ENCODE data around the gene FYB2. TPM values are rescaled to one million over a fixed set of nuclear protein-coding genes. Genes with fewer than 3 reads are reported as not detected.

FYB2 gene
- total RNA-seq, 4 donors from 2014 or later, result 0.26 to 8.6 (median 4.7) TPM

DNA sequence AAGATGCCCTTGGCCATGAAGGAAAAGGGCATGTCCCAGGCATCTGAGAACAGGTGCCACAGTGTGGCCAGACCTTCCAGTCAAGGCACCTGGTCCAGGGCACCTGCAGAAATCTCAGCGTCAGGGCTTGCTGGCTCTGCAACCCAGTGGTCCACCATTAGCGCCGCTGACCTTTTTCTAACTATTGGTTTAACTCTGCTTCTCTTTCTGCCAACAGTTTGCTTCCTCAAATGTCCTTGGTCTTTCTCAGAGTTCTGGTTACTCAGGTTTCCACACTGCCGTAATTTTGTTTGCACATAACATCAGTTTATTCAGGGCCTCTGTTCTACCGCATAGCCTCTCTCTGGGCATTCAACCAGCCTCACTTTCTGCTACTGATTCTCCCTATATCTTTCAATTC is 16.5 kb upstream of the FYB2 start:
- no peaks in the 10 kb centered on the region for H3K9me3 ChIP-seq
- no peak for DNase-seq
- H3K27me3 ChIP-seq, result no peaks in the 10 kb centered on the region
- no peak overlapping the region for H3K27ac ChIP-seq
- no peaks in the 10 kb centered on the region for H3K36me3 ChIP-seq
- intact Hi-C loops (cut with DNase I; ENCODE audit: low total_unique reads), result no loop called here
- no peaks in the 10 kb centered on the region for H3K4me1 ChIP-seq
- TF ChIP-seq, protein P1, sequence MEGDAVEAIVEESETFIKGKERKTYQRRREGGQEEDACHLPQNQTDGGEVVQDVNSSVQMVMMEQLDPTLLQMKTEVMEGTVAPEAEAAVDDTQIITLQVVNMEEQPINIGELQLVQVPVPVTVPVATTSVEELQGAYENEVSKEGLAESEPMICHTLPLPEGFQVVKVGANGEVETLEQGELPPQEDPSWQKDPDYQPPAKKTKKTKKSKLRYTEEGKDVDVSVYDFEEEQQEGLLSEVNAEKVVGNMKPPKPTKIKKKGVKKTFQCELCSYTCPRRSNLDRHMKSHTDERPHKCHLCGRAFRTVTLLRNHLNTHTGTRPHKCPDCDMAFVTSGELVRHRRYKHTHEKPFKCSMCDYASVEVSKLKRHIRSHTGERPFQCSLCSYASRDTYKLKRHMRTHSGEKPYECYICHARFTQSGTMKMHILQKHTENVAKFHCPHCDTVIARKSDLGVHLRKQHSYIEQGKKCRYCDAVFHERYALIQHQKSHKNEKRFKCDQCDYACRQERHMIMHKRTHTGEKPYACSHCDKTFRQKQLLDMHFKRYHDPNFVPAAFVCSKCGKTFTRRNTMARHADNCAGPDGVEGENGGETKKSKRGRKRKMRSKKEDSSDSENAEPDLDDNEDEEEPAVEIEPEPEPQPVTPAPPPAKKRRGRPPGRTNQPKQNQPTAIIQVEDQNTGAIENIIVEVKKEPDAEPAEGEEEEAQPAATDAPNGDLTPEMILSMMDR (IDR thresholded peaks at IDR 0.05), result no peak
- no peak for TF ChIP-seq POLR2A (IDR thresholded peaks at IDR 0.05)
- no peak overlapping the region for H3K4me3 ChIP-seq

DNA sequence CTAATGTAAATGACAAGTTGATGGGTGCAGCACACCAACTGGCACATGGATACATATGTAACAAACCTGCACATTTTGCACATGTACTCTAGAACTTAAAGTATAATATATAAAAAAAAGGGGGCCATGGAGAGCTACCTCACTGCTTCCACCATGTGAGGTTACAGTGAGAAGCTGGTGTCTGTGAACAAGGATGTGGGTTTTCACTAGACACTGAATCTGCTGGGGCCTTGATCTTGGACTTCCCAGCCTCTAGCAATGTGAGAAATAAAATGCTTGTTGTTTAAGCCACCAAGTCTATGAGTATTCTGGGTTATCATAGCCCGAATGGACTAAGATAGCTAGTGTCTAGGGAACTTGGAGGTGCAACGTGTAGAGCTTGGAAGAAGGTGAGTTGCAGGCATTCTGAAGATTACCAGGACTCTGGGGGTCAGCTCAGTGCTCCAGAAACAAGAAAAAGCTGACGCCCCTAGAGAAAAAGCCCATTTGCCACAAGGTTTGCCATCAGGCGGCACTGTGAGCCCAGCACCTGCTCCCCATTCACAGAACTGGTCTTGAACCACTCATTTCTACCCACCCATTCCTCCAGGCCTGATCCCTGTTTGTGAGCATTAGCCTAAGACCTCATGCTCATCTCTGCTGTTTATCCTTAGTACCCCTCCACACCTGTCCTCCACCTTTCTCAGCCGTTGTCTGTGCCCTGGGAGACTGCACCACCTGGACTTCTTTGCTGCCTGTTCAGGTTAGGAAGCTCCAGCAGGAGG is 15.1 kb upstream of the FYB2 start:
- DNase-seq, result no peak
- no peak for TF ChIP-seq POLR2A (IDR thresholded peaks at IDR 0.05)
- TF ChIP-seq, protein P1 (IDR thresholded peaks at IDR 0.05), result no peak
- Histone ChIP-seq H3K4me3 (no peak overlapping the region), H3K36me3 (no peaks in the 10 kb centered on the region), H3K4me1 (no peaks in the 10 kb centered on the region), H3K9me3 (no peaks in the 10 kb centered on the region), H3K27ac (no peak overlapping the region), H3K27me3 (no peaks in the 10 kb centered on the region)
- intact Hi-C loops (cut with DNase I; ENCODE audit: low total_unique reads), result no loop called here

DNA sequence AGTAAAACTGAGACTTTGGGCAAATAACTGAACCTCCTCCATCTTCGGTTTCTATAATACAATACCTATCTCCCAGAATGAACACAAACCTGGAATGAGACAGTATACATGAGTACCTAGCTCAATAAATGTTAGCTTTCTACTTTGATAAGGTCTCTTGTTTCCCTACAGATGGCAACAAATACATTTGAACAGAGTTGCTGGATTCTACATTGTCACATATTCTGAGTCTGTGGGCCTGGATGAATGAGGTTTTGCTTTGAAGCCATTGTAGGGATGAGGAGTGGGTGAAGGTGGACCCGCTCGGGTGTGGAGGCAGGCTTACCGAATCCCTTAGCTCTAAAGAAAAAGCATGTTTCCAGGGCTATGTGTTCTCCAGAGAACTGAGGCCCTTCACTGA is 13.9 kb upstream of the FYB2 start:
- TF ChIP-seq, protein P1 (IDR thresholded peaks at IDR 0.05), result no peak
- no peak for TF ChIP-seq POLR2A (IDR thresholded peaks at IDR 0.05)
- intact Hi-C loops (cut with DNase I; ENCODE audit: low total_unique reads), result no loop called here
- no peaks in the 10 kb centered on the region for H3K27me3 ChIP-seq
- no peak overlapping the region for H3K27ac ChIP-seq
- no peaks in the 10 kb centered on the region for H3K36me3 ChIP-seq
- no peak for DNase-seq
- H3K4me1 ChIP-seq, result no peaks in the 10 kb centered on the region
- H3K9me3 ChIP-seq, result no peaks in the 10 kb centered on the region
- no peak overlapping the region for H3K4me3 ChIP-seq

- intact Hi-C loops (cut with DNase I; ENCODE audit: low total_unique reads), result no loop called here
- H3K36me3 ChIP-seq, result no peaks in the 10 kb centered on the region
Measured at GRCh38 chr1:56831871-56832693, 12.9 kb upstream of the FYB2 start.

More at GRCh38 chr1:56831871-56832693, 12.9 kb upstream of the FYB2 start:
- H3K9me3 ChIP-seq, result no peaks in the 10 kb centered on the region
- DNase-seq, result peak; percentile 45 to 57
- H3K4me3 ChIP-seq, result no peak overlapping the region
- no peaks in the 10 kb centered on the region for H3K4me1 ChIP-seq
- TF ChIP-seq, protein P1 (IDR thresholded peaks at IDR 0.05), result peak; percentile 71 to 96 (median 88)
- no peak for TF ChIP-seq POLR2A (IDR thresholded peaks at IDR 0.05)
- H3K27me3 ChIP-seq, result no peaks in the 10 kb centered on the region
- H3K27ac ChIP-seq, result no peak overlapping the region
